Stimulated activated CD4-positive, alpha-beta T cell treated with anti-CD3 and anti-CD28 coated beads, Interleukin-1b, Interleukin-23, amount 100 ng/mL, for 48 hours (primary cell): ENCODE measurements around the gene PARVB.
A peak's percentile ranks its signal among the peaks of the same experiment; 100 is the strongest.

Source experiments
- DNase-seq: peaks from one replicate; pipeline ENCODE4 v3.0.0-alpha.2; 2020

Gene PARVB

GRCh38 chr22:44166498-44167276 is 142.6 kb downstream of the PARVB start:
- DNase-seq, result no peak

DNA sequence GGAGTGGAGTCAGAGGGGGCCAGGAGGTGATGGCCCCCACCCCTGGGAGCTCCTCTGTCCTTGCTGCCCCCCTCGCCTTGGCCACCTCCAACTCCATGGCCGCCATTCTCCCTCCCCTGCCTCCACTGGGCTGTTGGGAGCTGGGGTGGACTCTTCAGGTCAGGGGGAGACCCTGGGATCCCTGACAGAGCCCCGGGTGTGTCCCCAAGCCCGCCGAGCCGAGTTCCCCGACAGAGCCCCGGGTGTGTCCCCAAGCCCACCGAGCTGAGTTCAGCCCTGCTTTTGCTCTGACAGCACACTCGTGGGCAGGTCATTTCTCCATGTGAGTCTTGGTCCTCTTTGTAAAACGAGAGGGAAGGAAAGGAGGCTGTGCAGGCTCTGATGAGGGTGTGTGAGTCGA is 143.4 kb downstream of the PARVB start:
- DNase-seq, result no peak

DNA sequence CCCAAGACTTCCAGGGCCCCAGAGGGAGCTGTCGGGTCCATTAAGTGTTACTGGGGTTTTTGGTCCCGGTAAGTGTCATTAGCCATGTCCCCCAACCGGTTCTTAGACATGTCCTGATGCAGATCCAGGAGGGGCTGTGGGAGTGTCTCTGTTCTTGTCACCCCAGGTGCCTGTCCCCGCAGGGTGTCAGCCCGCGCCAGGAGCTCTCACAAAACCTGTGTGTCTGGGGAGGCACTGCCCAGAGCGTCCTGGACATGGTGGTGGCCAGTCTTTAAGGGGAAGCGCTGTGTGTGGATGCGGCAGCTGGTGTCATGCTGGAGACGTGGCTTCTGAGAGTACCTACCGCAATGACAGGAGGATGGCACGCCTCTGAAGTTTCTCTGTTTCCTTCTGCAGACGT is 144.1 kb downstream of the PARVB start:
- no peak for DNase-seq

- DNase-seq, result no peak
These were observed 146.4 kb downstream of the PARVB start for GRCh38 chr22:44170470-44170869.

DNA sequence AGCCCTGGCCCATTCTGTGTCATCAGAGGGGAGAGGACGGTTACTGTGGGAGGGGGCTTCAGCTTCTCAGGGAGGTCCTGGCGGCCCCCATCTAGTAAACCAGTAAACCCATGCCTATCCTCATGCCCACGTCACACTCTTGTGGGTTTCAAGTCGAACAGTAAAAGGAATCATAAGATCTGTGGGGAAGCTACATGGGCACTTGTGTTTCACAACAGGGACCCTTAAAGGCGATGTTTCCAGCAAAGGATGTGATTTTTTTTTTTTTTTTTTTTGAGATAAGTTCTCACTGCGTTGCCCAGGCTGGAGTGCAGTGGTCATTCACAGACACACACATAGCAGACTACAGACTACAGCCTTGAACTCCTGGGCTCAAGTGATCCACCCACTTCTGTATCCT is 147.5 kb downstream of the PARVB start:
- no peak for DNase-seq

DNA sequence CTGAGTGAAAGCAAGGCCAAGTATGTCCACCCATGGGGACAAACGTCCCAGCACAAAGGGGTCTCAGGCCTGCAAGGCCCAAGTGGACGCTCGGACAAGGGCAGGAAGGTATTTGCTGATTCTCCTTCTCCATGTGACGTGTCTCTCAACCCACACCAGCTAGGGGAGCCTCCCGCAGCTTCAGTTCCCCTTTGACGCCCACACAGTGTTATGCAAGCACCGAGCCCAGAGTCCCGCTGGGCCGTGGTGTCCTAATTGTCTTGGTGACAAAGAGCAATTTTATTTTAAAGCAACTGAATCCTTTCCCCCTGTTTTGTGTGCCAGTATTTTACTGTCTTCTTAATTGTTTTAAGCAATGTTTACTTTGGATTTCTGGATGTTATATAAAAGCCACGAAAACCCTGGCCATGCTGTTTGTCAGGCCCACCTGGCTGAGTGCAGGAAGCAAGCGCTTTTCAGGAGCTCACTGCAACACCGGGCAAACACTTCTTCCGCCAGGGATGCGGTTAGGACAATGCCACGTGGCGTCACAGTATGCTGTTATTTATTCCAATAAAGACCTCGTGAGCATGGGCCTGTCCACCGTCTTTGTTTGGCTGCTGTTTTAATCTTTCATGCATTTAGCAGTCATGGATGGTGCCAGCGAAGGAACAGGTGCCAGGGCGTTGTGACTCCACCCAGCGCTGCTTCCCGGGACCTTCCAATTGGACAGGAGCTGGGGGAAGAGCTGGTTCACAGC is 148.4 kb downstream of the PARVB start:
- DNase-seq, result no peak

DNA sequence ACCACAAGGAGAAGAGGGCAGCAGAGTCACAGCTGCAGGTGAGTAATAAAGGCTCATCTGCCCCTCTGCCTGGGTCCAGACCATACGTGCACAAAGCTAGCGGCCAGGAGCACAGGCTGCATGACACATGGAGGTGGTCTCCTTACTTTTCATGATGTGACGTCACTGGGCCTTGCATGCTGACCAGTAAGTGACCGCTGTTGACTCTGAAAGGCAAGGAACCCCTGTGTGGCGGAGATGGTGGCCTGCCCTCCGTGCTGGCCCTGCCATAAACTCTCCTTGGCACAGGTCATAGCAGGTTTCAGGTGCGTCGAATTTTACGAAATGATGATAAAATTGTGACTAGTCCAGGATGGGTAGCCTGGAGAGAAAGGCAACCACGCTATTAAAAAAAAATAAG is 149.1 kb downstream of the PARVB start:
- DNase-seq, result no peak

GRCh38 chr22:44175676-44176075 is 151.6 kb downstream of the PARVB start:
- no peak for DNase-seq

DNA sequence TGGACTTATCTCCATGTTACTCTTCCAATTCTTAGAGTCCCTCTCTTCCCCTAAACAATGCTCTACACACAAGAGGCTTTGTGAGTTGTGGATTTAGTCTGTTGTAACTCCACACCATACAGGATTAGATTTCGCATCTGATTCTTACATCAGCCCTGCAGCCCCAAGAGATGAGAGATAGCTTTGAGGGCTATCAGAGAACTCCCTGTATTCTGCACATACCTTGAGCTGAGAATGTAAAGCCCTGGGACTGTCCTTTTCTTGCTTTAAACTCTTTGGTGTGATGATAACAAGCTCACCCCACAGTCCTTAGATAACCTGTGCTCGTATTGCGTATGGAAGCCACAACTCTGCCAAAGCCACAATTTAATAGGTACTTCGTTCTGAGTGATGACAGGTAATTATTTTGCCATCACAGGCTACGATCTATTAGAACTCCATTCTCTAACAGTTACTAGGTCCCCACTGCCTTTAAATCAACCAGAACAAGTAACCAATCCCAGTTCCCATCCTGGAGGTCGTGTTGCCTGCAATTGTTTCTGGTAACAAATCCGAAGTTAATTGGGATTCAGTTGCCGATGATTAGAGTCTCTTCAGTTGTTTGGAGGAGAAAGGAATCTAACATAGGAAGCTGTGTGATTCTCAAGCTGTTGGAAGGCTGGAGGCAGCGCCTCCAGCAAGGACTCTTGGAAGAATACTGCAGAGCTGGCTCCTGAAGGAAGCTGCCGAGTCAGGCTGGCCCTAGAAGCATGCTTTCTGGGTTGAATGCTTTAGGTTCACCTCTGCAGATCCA is 155.3 kb downstream of the PARVB start:
- DNase-seq, result no peak

- no peak for DNase-seq
These were observed 156.0 kb downstream of the PARVB start for GRCh38 chr22:44179989-44180705.

DNA sequence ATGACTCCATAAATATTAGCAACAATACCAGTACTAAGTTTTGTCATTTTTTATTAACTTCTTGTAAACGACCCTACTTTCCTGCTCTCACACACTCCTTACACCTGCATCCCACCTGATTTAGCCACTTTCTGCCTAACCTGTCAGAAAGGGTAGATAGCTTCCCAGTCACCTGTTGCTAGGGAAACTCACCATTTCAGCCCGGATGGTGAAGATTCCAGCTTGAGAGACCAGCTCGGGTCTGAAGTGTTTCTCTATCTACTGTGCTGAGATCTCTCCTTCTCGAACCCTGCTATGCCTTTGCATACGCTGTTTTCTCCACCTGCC is 156.6 kb downstream of the PARVB start, which contains the start of gene PARVG:
PARVG (plus strand) TSS at position 220 of the 327 bp plus-strand sequence. CDS start 2,405 bp downstream, outside the sequence.
- DNase-seq, result peak; percentile 31

DNA sequence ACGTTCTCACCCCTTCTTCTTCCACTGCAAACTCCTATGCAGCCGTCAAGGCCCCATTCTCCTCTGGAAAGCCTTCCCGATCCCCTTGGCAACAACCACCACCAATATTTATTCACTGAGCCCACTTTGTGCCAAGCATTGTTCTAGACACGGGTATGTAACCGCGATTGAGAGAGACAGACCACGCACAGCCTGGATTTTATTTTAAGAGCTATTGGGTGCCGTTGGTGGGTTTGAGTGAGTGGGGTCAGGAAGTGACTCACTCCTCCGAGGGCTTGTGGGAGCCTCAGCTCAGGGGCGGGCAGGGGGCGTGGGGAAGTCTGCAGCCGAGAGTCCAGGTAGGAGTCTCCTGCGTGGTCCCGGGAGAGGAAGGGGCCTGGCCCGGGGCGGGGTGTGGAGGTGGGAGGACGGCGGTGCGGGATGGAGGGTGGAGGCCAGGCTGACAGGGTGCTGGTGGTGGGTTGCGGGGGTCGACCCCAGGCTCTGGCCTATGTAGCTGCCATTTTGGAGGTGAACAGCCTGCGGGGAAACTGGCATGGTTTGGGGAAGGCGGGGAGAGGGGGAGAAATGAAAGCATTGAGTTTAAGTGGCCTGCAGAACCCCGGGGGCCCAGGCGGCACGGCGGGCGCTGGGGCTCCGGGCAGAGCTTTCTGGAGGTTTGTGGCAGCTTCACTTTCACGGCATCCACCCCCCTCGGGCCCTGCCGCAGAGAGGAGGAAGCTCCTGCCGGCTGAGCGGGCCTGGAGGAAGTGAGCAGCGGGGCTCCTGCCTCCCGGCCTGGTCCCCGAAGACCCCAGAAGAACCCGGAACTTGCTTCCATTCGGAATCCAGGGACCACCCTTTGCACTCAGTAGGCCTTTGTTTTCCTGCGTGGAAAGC is 157.2 kb downstream of the PARVB start:
- DNase-seq, result peak; percentile 60

DNA sequence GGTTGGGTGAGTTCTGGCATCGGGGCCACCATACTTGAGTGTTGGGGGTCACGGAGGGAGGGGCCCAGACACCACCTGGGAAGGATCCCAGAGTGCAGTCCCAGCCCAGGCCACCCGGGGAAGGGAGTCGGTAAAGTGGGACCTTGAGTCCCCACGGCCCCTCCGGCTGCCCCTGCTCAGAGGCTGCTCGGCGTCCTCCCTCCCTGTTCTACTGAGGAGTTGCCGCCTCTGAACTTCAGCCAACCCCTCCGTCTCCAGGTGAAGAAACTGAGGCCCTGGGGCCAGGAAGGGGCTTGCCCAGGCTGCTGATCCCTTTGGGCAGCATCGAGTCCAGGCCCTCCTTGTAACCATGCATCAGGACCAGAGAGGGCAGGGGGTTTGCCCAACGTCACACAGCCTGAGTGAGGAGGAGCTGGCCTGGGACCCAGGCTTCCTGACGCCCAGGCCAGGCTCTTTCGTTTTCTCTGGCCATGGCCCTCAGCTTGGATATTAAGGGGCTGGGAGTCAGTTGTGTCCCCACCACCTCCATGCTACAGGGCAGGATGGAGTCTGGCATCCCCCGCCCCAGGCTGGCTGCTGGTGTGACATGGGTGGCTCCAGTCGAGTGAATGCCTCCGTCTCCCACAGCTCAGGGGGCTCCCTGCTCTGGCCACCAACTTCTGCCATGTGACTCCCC is 157.9 kb downstream of the PARVB start:
- peak; percentile 35 for DNase-seq

DNA sequence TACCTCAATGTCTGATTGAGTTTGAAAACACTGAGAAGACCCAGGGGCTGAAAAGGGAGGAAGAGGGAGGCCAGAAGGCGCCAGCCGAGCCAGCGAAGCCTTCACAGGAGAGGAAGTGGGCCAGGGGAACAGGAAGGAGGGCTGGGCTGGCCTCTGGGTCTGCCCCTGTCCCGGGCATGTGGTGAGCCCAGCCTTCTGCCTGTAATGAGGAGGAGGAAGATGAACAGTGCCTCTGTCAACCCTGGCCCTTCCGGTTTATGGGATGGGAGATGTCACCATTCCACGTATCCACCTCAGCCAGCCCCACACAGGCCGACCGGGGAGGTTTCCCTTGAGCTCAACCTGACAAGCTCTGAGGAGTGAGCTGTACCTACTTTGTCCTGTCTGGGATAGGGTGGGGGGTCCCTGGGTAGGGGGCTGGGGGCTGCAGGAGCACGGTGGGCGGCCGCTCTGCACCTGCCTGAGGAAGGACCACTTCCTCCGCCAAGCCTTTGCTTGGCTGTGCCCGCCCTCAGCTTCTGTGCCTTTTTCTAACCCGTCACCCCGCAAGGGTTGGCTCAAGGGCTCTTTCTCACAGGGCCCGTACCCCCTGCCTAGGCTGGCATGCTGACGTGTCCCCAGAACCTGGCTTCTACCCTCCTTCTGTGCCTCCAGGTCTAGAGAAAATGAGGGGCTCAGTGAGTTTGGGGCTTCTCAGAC is 158.6 kb downstream of the PARVB start:
- peak; percentile 49 for DNase-seq

DNA sequence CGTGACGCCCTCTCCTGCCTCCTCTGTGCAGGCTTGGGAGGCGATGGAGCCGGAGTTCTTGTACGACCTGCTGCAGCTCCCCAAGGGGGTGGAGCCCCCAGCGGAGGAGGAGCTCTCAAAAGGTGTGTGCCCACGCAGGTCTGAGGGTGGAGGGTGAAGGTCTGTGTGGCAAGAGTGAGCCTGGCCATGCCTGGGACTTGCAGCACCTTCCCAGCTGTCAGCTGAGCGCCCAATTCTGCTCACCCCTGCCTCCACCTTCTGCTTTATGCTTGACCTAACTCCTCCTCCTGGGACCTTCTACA is 159.1 kb downstream of the PARVB start:
- no peak for DNase-seq

GRCh38 chr22:44184006-44184405 is 159.9 kb downstream of the PARVB start:
- DNase-seq, result no peak

DNA sequence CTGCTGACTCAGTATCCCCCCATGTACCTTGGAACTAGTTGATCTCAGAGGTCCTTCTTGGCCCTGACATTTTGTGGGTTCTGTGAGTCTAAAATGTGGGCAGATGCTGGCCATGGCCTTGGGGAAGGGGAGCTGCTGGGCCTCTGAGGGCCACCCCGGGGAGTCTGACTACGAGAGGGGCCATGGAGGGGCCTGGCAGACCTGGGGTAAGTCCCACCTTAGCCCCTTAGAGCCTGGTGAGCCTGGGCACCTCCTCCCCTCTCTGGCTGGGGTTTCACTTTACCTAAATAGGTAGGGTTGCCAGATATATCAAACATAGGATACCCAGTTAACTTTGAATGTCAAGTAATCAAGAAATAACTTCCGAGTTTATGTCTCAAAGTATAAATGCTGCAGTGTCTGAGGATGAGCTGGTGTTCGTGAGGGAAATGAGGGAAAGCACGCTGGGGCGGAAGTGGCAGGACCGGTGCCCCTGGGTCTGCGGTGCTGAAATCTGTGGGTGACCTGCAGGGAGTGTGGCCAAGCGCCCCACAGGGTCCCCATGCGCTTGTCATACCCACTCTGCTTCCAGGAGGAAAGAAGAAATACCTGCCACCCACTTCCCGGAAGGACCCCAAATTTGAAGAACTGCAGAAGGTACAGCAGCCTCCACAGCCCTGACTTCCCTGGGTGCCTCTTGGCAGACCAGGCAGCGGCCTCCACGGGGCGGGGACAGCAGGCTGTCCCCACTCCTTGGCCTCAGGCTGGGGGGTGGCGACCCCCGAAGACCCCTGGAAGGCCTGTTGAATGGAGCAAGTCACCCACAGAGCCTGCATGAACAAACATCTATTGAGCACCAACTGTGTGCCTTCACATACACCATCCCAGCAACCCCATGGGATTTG is 161.4 kb downstream of the PARVB start:
- no peak for DNase-seq

DNA sequence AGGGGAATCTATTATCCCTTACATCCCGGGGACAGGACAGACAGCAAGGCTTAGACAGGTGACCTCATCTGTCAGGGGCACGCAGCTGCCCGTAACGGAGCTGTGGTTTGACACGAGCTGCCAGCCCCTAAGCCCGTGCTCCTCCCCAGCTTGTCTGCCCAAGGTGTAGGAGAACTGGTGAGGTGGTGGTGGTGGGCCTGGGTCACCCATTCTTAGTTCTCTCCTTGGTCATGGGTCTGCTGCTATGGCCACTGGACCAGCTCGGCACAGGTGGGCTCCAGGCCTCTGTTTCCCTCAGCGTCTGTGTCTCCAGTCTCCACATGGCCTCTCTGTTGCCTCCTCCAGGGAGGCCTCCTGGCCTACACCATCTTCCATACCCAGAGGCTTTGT is 162.0 kb downstream of the PARVB start:
- no peak for DNase-seq

GRCh38 chr22:44186737-44187136 is 162.6 kb downstream of the PARVB start:
- no peak for DNase-seq
